ENCODE data around the gene SNCG.
A peak's percentile ranks its signal among the peaks of the same experiment; 100 is the strongest.

The SNCG gene

GRCh38 chr10:86968994-86969355 is 10.6 kb downstream of the SNCG start:
- DNase-seq (ENCODE audit: low spot score) = no peak
- TF ChIP-seq CTCF (IDR thresholded peaks at IDR 0.05; ENCODE audit: extremely low read depth, missing control alignments) = no peak

GRCh38 chr10:86969421-86970041 is 11.1 kb downstream of the SNCG start:
- peak; percentile 21 for DNase-seq (ENCODE audit: low spot score)
- no peak for TF ChIP-seq CTCF (IDR thresholded peaks at IDR 0.05; ENCODE audit: extremely low read depth, missing control alignments)

GRCh38 chr10:86970162-86970981 is 12.0 kb downstream of the SNCG start:
- no peak for TF ChIP-seq CTCF (IDR thresholded peaks at IDR 0.05; ENCODE audit: extremely low read depth, missing control alignments)
- DNase-seq (ENCODE audit: low spot score) = peak; percentile 57

GRCh38 chr10:86970982-86971231 is 12.5 kb downstream of the SNCG start:
- TF ChIP-seq CTCF (IDR thresholded peaks at IDR 0.05; ENCODE audit: extremely low read depth, missing control alignments) = no peak
- DNase-seq (ENCODE audit: low spot score) = no peak

GRCh38 chr10:86971232-86971991 is 13.0 kb downstream of the SNCG start:
- no peak for TF ChIP-seq CTCF (IDR thresholded peaks at IDR 0.05; ENCODE audit: extremely low read depth, missing control alignments)
- peak; percentile 93 for DNase-seq (ENCODE audit: low spot score)

- TF ChIP-seq CTCF (IDR thresholded peaks at IDR 0.05; ENCODE audit: extremely low read depth, missing control alignments) = no peak
- no peak for DNase-seq (ENCODE audit: low spot score)
Measured at GRCh38 chr10:86972613-86973380, 14.4 kb downstream of the SNCG start.
